Lung (tissue), 12 donors: ENCODE data around the gene TMEM54. TPM values are rescaled to one million over a fixed set of nuclear protein-coding genes. Genes with fewer than 3 reads are reported as not detected.

Experiments
- ATAC-seq: fragments of 200-7000 bp; cut with Tn5 transposase; one replicate; pipeline ENCODE4 v1.9.1; 2020; ENCODE audit warnings: moderate number of reproducible peaks; ENCODE audit not compliant: insufficient read depth, low FRiP score
- DNase-seq, 3 donors: peaks; one replicate each; pipeline ENCODE4 v3.0.0-alpha.2; 2013 to 2017
- H3K27ac ChIP-seq, 2 donors: one replicate each; pipeline ENCODE4 v1.5.1; 2013; ENCODE audit warnings: mild to moderate bottlenecking in 2 of 2, moderate library complexity in 2 of 2, control low read depth in 1 of 2, inconsistent platforms in 1 of 2, low read depth in 1 of 2, low read length in 1 of 2
- H3K27me3 ChIP-seq, 3 donors: one replicate each; pipeline ENCODE4 v1.5.1; 2013; ENCODE audit warnings: low read length in 2 of 3; ENCODE audit not compliant: control insufficient read depth in 3 of 3, insufficient read depth in 3 of 3
- H3K36me3 ChIP-seq, 4 donors: one replicate each; pipeline ENCODE4 v1.5.1; 2013; ENCODE audit warnings: low read length in 4 of 4, mild to moderate bottlenecking in 1 of 4, moderate library complexity in 1 of 4; ENCODE audit not compliant: control insufficient read depth in 4 of 4, insufficient read depth in 4 of 4
- H3K4me1 ChIP-seq, 5 donors: one replicate each; pipeline ENCODE4 v1.5.1; 2013; ENCODE audit warnings: low read length in 5 of 5, mild to moderate bottlenecking in 2 of 5, moderate library complexity in 1 of 5; ENCODE audit not compliant: control insufficient read depth in 5 of 5, insufficient read depth in 5 of 5
- H3K4me3 ChIP-seq: one replicate; pipeline ENCODE4 v1.5.1; 2013; ENCODE audit warnings: mild to moderate bottlenecking, control low read depth, moderate library complexity
- H3K9ac ChIP-seq, 2 donors: one replicate each; pipeline ENCODE4 v1.5.1; 2013; ENCODE audit warnings: low read length in 2 of 2, control low read depth in 1 of 2; ENCODE audit not compliant: insufficient read depth in 1 of 2
- H3K9me3 ChIP-seq, 4 donors: one replicate each; pipeline ENCODE4 v1.5.1; 2013; ENCODE audit warnings: low read length in 3 of 4, mild to moderate bottlenecking in 1 of 4, moderate library complexity in 1 of 4; ENCODE audit not compliant: control insufficient read depth in 4 of 4, insufficient read depth in 3 of 4
- CTCF ChIP-seq: IDR thresholded peaks from 2 replicates; pipeline ENCODE4 v1.5.1; 2012; ENCODE audit warnings: mild to moderate bottlenecking; ENCODE audit errors: control extremely low read depth, extremely low read depth
- WGBS, 2 donors: extraction: QIAGEN DNeasy Blood & Tissue Kit; methylation state at CpG; one replicate each; pipeline ENCODE4 v1.1.7; 2013; 5-methylcytosine and 5-hydroxymethylcytosine counted together
- polyA plus RNA-seq, 2 donors: library from polyadenylated mRNA; stranded (reverse); fragments of 200-250 nt; gene quantifications; one replicate each; pipeline ENCODE4 v1.2.1, GENCODE V29; 2013
- total RNA-seq, 2 donors: library from RNA; depleted of rRNA in 1 of 2; stranded (reverse); fragments of >200 nt in 1 of 2; gene quantifications; one replicate each; pipeline ENCODE4 v1.2.1, GENCODE V29; 2014 to 2021
- donor health status: control.
- donor health status: control.
- donor health status: Bipolar disorder and iron deficiency.
- donor health status: healthy.
- donor health status: DM: yes; HTN: yes; CAD: no.

TMEM54 gene
- total and polyA plus RNA-seq, 4 donors: 22.4 to 56.6 (median 43.1) TPM

- no peak overlapping the region for H3K27ac ChIP-seq
- DNase-seq (peak; percentile 59 to 78 (median 73)), ATAC-seq (no peak)
- no peak for TF ChIP-seq CTCF
- H3K27me3 ChIP-seq: peaks cover 0 to 6% (median 0%) of the 10 kb centered on the region in 3 donors
- WGBS, 2 donors: 10 to 16% methylated on average over 24 of the region's 24 CpGs
- H3K9me3 ChIP-seq: no peaks in the 10 kb centered on the region
- no peaks in the 10 kb centered on the region for H3K36me3 ChIP-seq
- peaks cover 0 to 16% (median 5%) of the 10 kb centered on the region in 5 donors for H3K4me1 ChIP-seq
- no peak overlapping the region for H3K4me3 ChIP-seq
- peak overlapping the region in 1 of 2 donors; percentile 13 for H3K9ac ChIP-seq
Measured at GRCh38 chr1:32925403-32926162, 24.4 kb upstream of the TMEM54 start.

- Histone ChIP-seq H3K36me3 (no peaks in the 10 kb centered on the region), H3K4me3 (no peak overlapping the region), H3K27ac (no peak overlapping the region), H3K9me3 (no peaks in the 10 kb centered on the region), H3K27me3 (peaks cover 0 to 6% (median 0%) of the 10 kb centered on the region in 3 donors), H3K4me1 (peaks cover 0 to 16% (median 5%) of the 10 kb centered on the region in 5 donors), H3K9ac (no peak overlapping the region)
- DNase-seq: peak in 1 of 3 donors; percentile 33
- TF ChIP-seq CTCF: no peak
- WGBS, 2 donors: 4 to 13% methylated on average over 26 to 31 of the region's 31 CpGs
- ATAC-seq: no peak
Measured at GRCh38 chr1:32924881-32925344, 23.7 kb upstream of the TMEM54 start.

- H3K4me1 ChIP-seq: peaks cover 0 to 12% (median 5%) of the 10 kb centered on the region in 5 donors
- H3K9ac ChIP-seq: no peak overlapping the region
- TF ChIP-seq CTCF: no peak
- no peaks in the 10 kb centered on the region for H3K36me3 ChIP-seq
- WGBS, 2 donors: 61 to 62% methylated on average over 7 of the region's 7 CpGs
- no peak overlapping the region for H3K27ac ChIP-seq
- H3K9me3 ChIP-seq: no peaks in the 10 kb centered on the region
- H3K27me3 ChIP-seq: peaks cover 0 to 6% (median 0%) of the 10 kb centered on the region in 3 donors
- H3K4me3 ChIP-seq: no peak overlapping the region
- ATAC-seq (no peak), DNase-seq (no peak)
Measured at GRCh38 chr1:32920833-32921232, 19.6 kb upstream of the TMEM54 start.
